Prostate gland (tissue), 2 donors: ENCODE data around the gene DRD2.

Experiments
- CTCF ChIP-seq, 4 experiments: fragments of 200-600 bp in 2 of 4; fragments of 450-650 bp in 2 of 4; sonication (generic) in 2 of 4; IDR thresholded peaks; 1 replicate in 3 of 4; 2 replicates in 1 of 4; pipeline ENCODE4 v1.5.1; 2016 to 2019; ENCODE audit warnings: antibody characterized with exemption in 4 of 4, mild to moderate bottlenecking in 2 of 4, moderate library complexity in 2 of 4
- POLR2AphosphoS5 ChIP-seq: sonication (generic); formaldehyde crosslinking; IDR thresholded peaks from one replicate; pipeline ENCODE4 v1.6.1; 2017; ENCODE audit warnings: antibody characterized with exemption

- no peak for TF ChIP-seq POLR2AphosphoS5
- TF ChIP-seq CTCF (IDR thresholded peaks at IDR 0.05), result no peak
Observed at GRCh38 chr11:113440816-113441215, 34.4 kb downstream of the DRD2 start.
